MM.1S (cell line): ENCODE data around the gene UBE2R2.

ENCODE experiments used
- CTCF ChIP-seq: fragments of 300-600 bp; sonication (generic); IDR thresholded peaks from 2 replicates; pipeline ENCODE4 v1.5.1; 2016; ENCODE audit warnings: antibody characterized with exemption, low read length, mixed read lengths
- EZH2phosphoT487 ChIP-seq: fragments of 300-600 bp; sonication (generic); IDR thresholded peaks from 2 replicates; pipeline ENCODE4 v1.6.1; 2018; ENCODE audit warnings: antibody characterized with exemption, low read length

- TF ChIP-seq CTCF (peak; percentile 71), EZH2phosphoT487 (no peak)
Observed at GRCh38 chr9:33921967-33922895, 105.3 kb downstream of the UBE2R2 start.
